K562 (cell line): Measurements from ENCODE around the gene NALCN.

ENCODE experiments used
- BHLHE40 ChIP-seq: IDR thresholded peaks from 2 replicates; pipeline ENCODE4 v1.6.1; 2011; ENCODE audit warnings: low read length, improper control_type of control experiment
- CAMTA2 ChIP-seq: fragments of 250-450 bp; sonication (Bioruptor Pico); conservative IDR thresholded peaks from 2 replicates; pipeline ENCODE4 v1.5.1; 2022
- HDAC1 ChIP-seq, 2 experiments: fragments of 450-650 bp; IDR thresholded peaks; 2 replicates each; pipeline ENCODE4 v1.6.1; 2016 to 2017; ENCODE audit warnings: inconsistent platforms in 1 of 2, mild to moderate bottlenecking in 1 of 2, moderate library complexity in 1 of 2
- HOXB6 ChIP-seq: fragments of 250-450 bp; sonication (Bioruptor Pico); IDR thresholded peaks from 2 replicates; pipeline ENCODE4 v1.5.1; 2022; ENCODE audit warnings: mild to moderate bottlenecking, borderline replicate concordance
- JUND ChIP-seq, 2 experiments: IDR thresholded peaks; 2 replicates in 1 of 2; 3 replicates in 1 of 2; pipeline ENCODE4 v1.6.1; 2011; ENCODE audit warnings: borderline replicate concordance in 2 of 2, low read depth in 2 of 2, low read length in 2 of 2, improper control_type of control experiment in 1 of 2, missing biosample characterization in 1 of 2, missing genetic modification characterization in 1 of 2, missing genetic modification reagents in 1 of 2
- POU5F1 ChIP-seq: fragments of 150-350 bp; IDR thresholded peaks from 2 replicates; pipeline ENCODE4 v1.6.1; 2014; ENCODE audit warnings: borderline replicate concordance, low read length, low read depth, mild to moderate bottlenecking; ENCODE audit not compliant: partially characterized antibody
- RNF2 ChIP-seq: sonication (generic); IDR thresholded peaks from 2 replicates; pipeline ENCODE4 v1.6.1; 2016
- SAFB2 ChIP-seq: fragments of 200-400 bp; formaldehyde crosslinking; IDR thresholded peaks from 2 replicates; pipeline ENCODE4 v1.6.1; 2018; ENCODE audit warnings: borderline replicate concordance, low read length, low read depth, moderate library complexity; ENCODE audit not compliant: severe bottlenecking
- SMARCA5 ChIP-seq: fragments of 450-650 bp; IDR thresholded peaks from 2 replicates; pipeline ENCODE4 v1.6.1; 2016
- TF ChIP-seq, protein P1 (sequence below), 2 experiments: IDR thresholded peaks; 2 replicates each; pipeline ENCODE4 v1.6.1; 2012; ENCODE audit warnings: improper control_type of control experiment in 2 of 2, low read depth in 2 of 2, low read length in 2 of 2, borderline replicate concordance in 1 of 2

DNA sequence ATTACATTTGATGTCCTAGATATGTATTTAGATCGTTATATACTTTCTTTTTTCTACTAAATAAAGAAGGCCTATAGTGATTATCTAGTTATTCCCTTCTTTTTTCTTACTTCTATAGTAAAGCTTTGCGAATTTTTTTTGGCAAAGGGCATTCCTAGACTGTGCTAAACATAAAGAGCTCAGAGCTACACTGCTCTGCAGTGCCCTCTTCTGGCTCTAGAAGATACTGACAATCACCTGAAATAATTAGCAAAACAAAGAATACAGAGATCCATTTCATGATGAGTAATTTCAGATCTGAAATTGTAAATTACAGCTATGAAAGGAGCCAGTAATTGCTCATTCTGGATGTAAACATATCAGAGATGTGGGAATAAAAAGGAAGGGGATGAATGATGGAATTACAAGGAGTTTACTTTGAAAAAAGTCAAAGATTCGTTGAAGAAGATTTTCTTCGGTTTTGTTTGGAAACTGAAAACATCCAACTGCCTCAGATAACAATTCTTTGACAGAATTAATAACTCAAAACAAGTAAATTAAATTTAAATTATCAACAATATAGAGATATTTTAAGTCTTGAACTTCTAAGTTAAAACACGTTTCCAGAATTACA lies 288.5 kb downstream of the NALCN start:
- no peak for TF ChIP-seq HOXB6 (CRISPR knock-in tag)
- no peak for TF ChIP-seq POU5F1
- no peak for TF ChIP-seq HDAC1 (IDR thresholded peaks at IDR 0.05)
- TF ChIP-seq, protein P1, sequence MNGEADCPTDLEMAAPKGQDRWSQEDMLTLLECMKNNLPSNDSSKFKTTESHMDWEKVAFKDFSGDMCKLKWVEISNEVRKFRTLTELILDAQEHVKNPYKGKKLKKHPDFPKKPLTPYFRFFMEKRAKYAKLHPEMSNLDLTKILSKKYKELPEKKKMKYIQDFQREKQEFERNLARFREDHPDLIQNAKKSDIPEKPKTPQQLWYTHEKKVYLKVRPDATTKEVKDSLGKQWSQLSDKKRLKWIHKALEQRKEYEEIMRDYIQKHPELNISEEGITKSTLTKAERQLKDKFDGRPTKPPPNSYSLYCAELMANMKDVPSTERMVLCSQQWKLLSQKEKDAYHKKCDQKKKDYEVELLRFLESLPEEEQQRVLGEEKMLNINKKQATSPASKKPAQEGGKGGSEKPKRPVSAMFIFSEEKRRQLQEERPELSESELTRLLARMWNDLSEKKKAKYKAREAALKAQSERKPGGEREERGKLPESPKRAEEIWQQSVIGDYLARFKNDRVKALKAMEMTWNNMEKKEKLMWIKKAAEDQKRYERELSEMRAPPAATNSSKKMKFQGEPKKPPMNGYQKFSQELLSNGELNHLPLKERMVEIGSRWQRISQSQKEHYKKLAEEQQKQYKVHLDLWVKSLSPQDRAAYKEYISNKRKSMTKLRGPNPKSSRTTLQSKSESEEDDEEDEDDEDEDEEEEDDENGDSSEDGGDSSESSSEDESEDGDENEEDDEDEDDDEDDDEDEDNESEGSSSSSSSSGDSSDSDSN (IDR thresholded peaks at IDR 0.05; ENCODE audit: borderline replicate concordance in 1 of 2, low read depth in 2 of 2, low read length in 2 of 2), result no peak
- TF ChIP-seq SMARCA5, result no peak
- no peak for TF ChIP-seq JUND (IDR thresholded peaks at IDR 0.05; ENCODE audit: borderline replicate concordance, low read depth, low read length)
- no peak for TF ChIP-seq JUND (tag; IDR thresholded peaks at IDR 0.05; ENCODE audit: borderline replicate concordance, low read depth, low read length)
- no peak for TF ChIP-seq RNF2
- TF ChIP-seq CAMTA2 (CRISPR knock-in tag), result no peak
- no peak for TF ChIP-seq BHLHE40
- TF ChIP-seq SAFB2, result no peak
